SK-N-SH (cell line): ENCODE measurements around the gene ADAMTSL1. TPM values are rescaled to one million over a fixed set of nuclear protein-coding genes. Genes with fewer than 3 reads are reported as not detected.

Source experiments
- CTCF ChIA-PET: fragments of 300-600, 350-600 bp; formaldehyde crosslinking; extraction: SDS; loops from one replicate; lab custom pipeline; 2021; lab: Yijun Ruan, JAX
- POLR2A ChIA-PET: fragments of 350-600 bp; sonication (Branson Sonifier 250); formaldehyde crosslinking; extraction: SDS; loops from one replicate; lab custom pipeline; 2020; ENCODE audit warnings: antibody characterized with exemption, inconsistent platforms; lab: Yijun Ruan, JAX
- DNase-seq: peaks from one replicate; pipeline ENCODE4 v3.0.0; 2012
- H2AFZ ChIP-seq: fragments of 200-600 bp; sonication (generic); 2 replicates; pipeline ENCODE4 v1.8.1; 2016; ENCODE audit warnings: antibody characterized with exemption, mild to moderate bottlenecking, low read depth
- H3F3A ChIP-seq: fragments of 200-600 bp; sonication (generic); replicated peaks from 2 replicates; pipeline ENCODE3; 2016; ENCODE audit warnings: antibody characterized with exemption, mild to moderate bottlenecking; ENCODE audit not compliant: insufficient read depth
- H3K27ac ChIP-seq, 2 experiments: fragments of 200-500 bp in 1 of 2; fragments of 200-600 bp in 1 of 2; sonication (Bioruptor generic) in 1 of 2; sonication (generic), shearing (Covaris generic) in 1 of 2; 2 replicates each; pipeline versions ENCODE4 v1.5.1 to v1.6.1; 2014 to 2016; ENCODE audit warnings: low read depth in 2 of 2, inconsistent platforms in 1 of 2, low read length in 1 of 2, mild to moderate bottlenecking in 1 of 2, mixed read lengths in 1 of 2
- H3K27me3 ChIP-seq: fragments of 200-600 bp; sonication (generic), shearing (Covaris generic); 2 replicates; pipeline ENCODE4 v1.6.1; 2016; ENCODE audit warnings: mixed run types; ENCODE audit not compliant: insufficient read depth
- H3K36me3 ChIP-seq, 2 experiments: fragments of 200-500 bp in 1 of 2; fragments of 200-600 bp in 1 of 2; sonication (Bioruptor generic) in 1 of 2; sonication (generic) in 1 of 2; replicated peaks in 1 of 2; 2 replicates each; pipeline versions ENCODE3 to v1.5.1; 2014 to 2016; ENCODE audit warnings: low read length in 1 of 2, mild to moderate bottlenecking in 1 of 2; ENCODE audit not compliant: insufficient read depth in 2 of 2, control insufficient read depth in 1 of 2
- H3K4me1 ChIP-seq, 2 experiments: fragments of 200-500 bp in 1 of 2; fragments of 200-600 bp in 1 of 2; sonication (Bioruptor generic) in 1 of 2; sonication (generic), shearing (Covaris generic) in 1 of 2; 2 replicates each; pipeline versions ENCODE4 v1.5.1 to v1.6.1; 2014 to 2016; ENCODE audit warnings: low read depth in 1 of 2, low read length in 1 of 2, mixed run types in 1 of 2; ENCODE audit not compliant: insufficient read depth in 2 of 2, control insufficient read depth in 1 of 2
- H3K4me2 ChIP-seq: fragments of 200-600 bp; sonication (generic), shearing (Covaris generic); 2 replicates; pipeline ENCODE4 v1.6.1; 2017; ENCODE audit warnings: mixed run types
- H3K4me3 ChIP-seq, 2 experiments: fragments of 200-500 bp in 1 of 2; fragments of 200-600 bp in 1 of 2; sonication (Bioruptor generic) in 1 of 2; sonication (generic), shearing (Covaris generic) in 1 of 2; 2 replicates each; pipeline versions ENCODE4 v1.5.1 to v1.8.1; 2014 to 2016; ENCODE audit warnings: low read depth in 2 of 2, inconsistent platforms in 1 of 2, low read length in 1 of 2, mild to moderate bottlenecking in 1 of 2, mixed read lengths in 1 of 2, moderate library complexity in 1 of 2
- H3K79me2 ChIP-seq: fragments of 200-600 bp; sonication (generic); 2 replicates; pipeline ENCODE4 v1.8.1; 2017; ENCODE audit warnings: mild to moderate bottlenecking; ENCODE audit not compliant: insufficient read depth
- H3K9ac ChIP-seq: fragments of 200-600 bp; sonication (generic); 2 replicates; pipeline ENCODE4 v1.6.1; 2017; ENCODE audit warnings: mixed run types
- H3K9me2 ChIP-seq: fragments of 200-600 bp; sonication (generic); 2 replicates; pipeline ENCODE4 v1.6.1; 2017; ENCODE audit warnings: mixed run types
- H3K9me3 ChIP-seq: fragments of 200-600 bp; sonication (generic); 2 replicates; pipeline ENCODE4 v1.6.1; 2017; ENCODE audit warnings: mixed run types, mild to moderate bottlenecking, moderate library complexity
- H4K20me1 ChIP-seq: fragments of 200-600 bp; sonication (generic); 2 replicates; pipeline ENCODE4 v1.6.1; 2017; ENCODE audit warnings: mild to moderate bottlenecking, mixed run types; ENCODE audit not compliant: insufficient read depth
- CHD2 ChIP-seq: fragments of 150-350 bp; IDR thresholded peaks from 2 replicates; pipeline ENCODE4 v1.6.1; 2018; ENCODE audit warnings: low read length; ENCODE audit not compliant: partially characterized antibody
- CTCF ChIP-seq: fragments of 200-600 bp; sonication (generic); IDR thresholded peaks from 2 replicates; pipeline ENCODE4 v1.6.1; 2017; ENCODE audit warnings: antibody characterized with exemption, mild to moderate bottlenecking, moderate library complexity
- FOXJ3 ChIP-seq: sonication (generic); formaldehyde crosslinking; IDR thresholded peaks from 2 replicates; pipeline ENCODE4 v1.5.1; 2020; ENCODE audit warnings: mild to moderate bottlenecking, missing genetic modification reagents
- FOXM1 ChIP-seq: IDR thresholded peaks from 2 replicates; pipeline ENCODE4 v1.4.0; 2012; ENCODE audit warnings: low read depth, mild to moderate bottlenecking
- GABPA ChIP-seq: IDR thresholded peaks from 2 replicates; pipeline ENCODE4 v1.4.0; 2012; ENCODE audit warnings: low read depth, mild to moderate bottlenecking
- GATA2 ChIP-seq: sonication (generic); formaldehyde crosslinking; IDR thresholded peaks from 2 replicates; pipeline ENCODE4 v1.5.0; 2020; ENCODE audit warnings: mild to moderate bottlenecking, missing genetic modification reagents
- IRF3 ChIP-seq: fragments of 150-350 bp; IDR thresholded peaks from 2 replicates; pipeline ENCODE4 v1.6.1; 2016; ENCODE audit warnings: mild to moderate bottlenecking, low read depth, low read length
- MEF2A ChIP-seq: IDR thresholded peaks from 2 replicates; pipeline ENCODE4 v1.4.0; 2012; ENCODE audit warnings: low read depth, borderline replicate concordance
- MXI1 ChIP-seq: IDR thresholded peaks from 2 replicates; pipeline ENCODE4 v1.6.1; 2012; ENCODE audit warnings: mild to moderate bottlenecking, low read depth, low read length, improper control_type of control experiment
- PBX3 ChIP-seq: IDR thresholded peaks from 2 replicates; pipeline ENCODE4; 2012
- RAD21 ChIP-seq: IDR thresholded peaks from 2 replicates; pipeline ENCODE4 v1.6.1; 2012; ENCODE audit warnings: mild to moderate bottlenecking, low read length
- RCOR1 ChIP-seq: fragments of 150-350 bp; IDR thresholded peaks from 2 replicates; pipeline ENCODE4 v1.6.1; 2017; ENCODE audit warnings: antibody characterized with exemption, low read length
- RFX5 ChIP-seq: IDR thresholded peaks from 2 replicates; pipeline ENCODE4 v1.6.1; 2012; ENCODE audit warnings: mild to moderate bottlenecking, improper control_type of control experiment, low read length
- RXRA ChIP-seq: IDR thresholded peaks from 2 replicates; pipeline ENCODE4 v1.4.0; 2012; ENCODE audit warnings: low read depth, mild to moderate bottlenecking, borderline replicate concordance
- SIN3A ChIP-seq: IDR thresholded peaks from 2 replicates; pipeline ENCODE4 v1.6.1; 2012; ENCODE audit warnings: low read depth, mild to moderate bottlenecking, low read length, moderate library complexity, borderline replicate concordance
- SMC3 ChIP-seq: IDR thresholded peaks from 2 replicates; pipeline ENCODE4 v1.6.1; 2012; ENCODE audit warnings: low read depth, low read length, improper control_type of control experiment
- TAF1 ChIP-seq: IDR thresholded peaks from 2 replicates; pipeline ENCODE4 v1.6.1; 2012; ENCODE audit warnings: low read depth, mild to moderate bottlenecking, low read length, moderate library complexity, borderline replicate concordance
- TCF12 ChIP-seq: IDR thresholded peaks from 2 replicates; pipeline ENCODE4 v1.4.0; 2012
- USF1 ChIP-seq: IDR thresholded peaks from 2 replicates; pipeline ENCODE4 v1.4.0; 2012; ENCODE audit warnings: low read depth, borderline replicate concordance
- ZBTB33 ChIP-seq: IDR thresholded peaks from 2 replicates; pipeline ENCODE4 v1.4.0; 2012; ENCODE audit warnings: low read depth, borderline replicate concordance
- WGBS: methylation state at CpG from one replicate; pipeline ENCODE4 v1.1.6; 2017; ENCODE audit warnings: low lambda C conversion rate; 5-methylcytosine and 5-hydroxymethylcytosine counted together
- polyA plus RNA-seq, 3 experiments: library from polyadenylated mRNA; depleted of rRNA; stranded (reverse); fragments of >200 nt; gene quantifications; 2 replicates each; pipeline ENCODE4 v1.2.3, GENCODE V29; 2012

Gene ADAMTSL1
- polyA plus RNA-seq, 1 of the 3 experiments (the other 2 are of a cell fraction): 114 TPM

GRCh38 chr9:18745710-18746109, 271.8 kb downstream of the ADAMTSL1 start (continued):
- TF ChIP-seq SIN3A (no peak), FOXJ3 (CRISPR knock-in tag) (no peak), TCF12 (no peak)

- no peak overlapping the region for H3K9ac ChIP-seq
- no peak overlapping the region for H3K4me2 ChIP-seq
- peaks cover 3 to 22% of the 10 kb centered on the region in 2 experiments for H3K36me3 ChIP-seq
- H3K4me1 ChIP-seq: no peaks in the 10 kb centered on the region; a peak in 1 of 4 replicates
- H3K27me3 ChIP-seq: no peaks in the 10 kb centered on the region
- no peaks in the 10 kb centered on the region for H3K79me2 ChIP-seq
- no peak overlapping the region for H2AFZ ChIP-seq
- H3K9me3 ChIP-seq: no peaks in the 10 kb centered on the region
- ChIA-PET CTCF (interaction anchor here (1.1 to 1.8 kb wide), 3 partner anchors 14 to 120 kb away, joined by 3 to 4 read pairs (median 3); no protein-coding TSS in a partner anchor), POLR2A (no interaction called here)
- no peak overlapping the region for H3K27ac ChIP-seq
- H4K20me1 ChIP-seq: no peaks in the 10 kb centered on the region
- DNase-seq: no peak
- 71% methylated on average over 1 of the region's 1 CpG for WGBS
- TF ChIP-seq GATA2 (CRISPR knock-in tag) (no peak), MEF2A (no peak), ZBTB33 (no peak), FOXM1 (no peak), PBX3 (no peak), CHD2 (no peak), RCOR1 (no peak), TCF12 (no peak), RXRA (no peak)
- no peaks in the 10 kb centered on the region for H3F3A ChIP-seq
- no peaks in the 10 kb centered on the region for H3K9me2 ChIP-seq
- H3K4me3 ChIP-seq: no peak overlapping the region
Measured at GRCh38 chr9:18746631-18747030, 272.7 kb downstream of the ADAMTSL1 start.

GRCh38 chr9:18747595-18747994, 273.6 kb downstream of the ADAMTSL1 start:
- Histone ChIP-seq H3K9ac (no peak overlapping the region), H3F3A (no peaks in the 10 kb centered on the region), H3K9me3 (no peaks in the 10 kb centered on the region), H3K36me3 (peaks cover 3 to 20% of the 10 kb centered on the region in 2 experiments), H3K4me1 (no peaks in the 10 kb centered on the region; a peak in 1 of 4 replicates), H2AFZ (no peak overlapping the region), H3K4me2 (no peak overlapping the region), H3K79me2 (no peaks in the 10 kb centered on the region), H4K20me1 (no peaks in the 10 kb centered on the region), H3K27ac (no peak overlapping the region), H3K4me3 (no peak overlapping the region), H3K9me2 (no peaks in the 10 kb centered on the region), H3K27me3 (no peaks in the 10 kb centered on the region)
- ChIA-PET POLR2A (no interaction called here), CTCF (interaction anchor here (0.7 to 1.8 kb wide), 5 partner anchors 15 to 281 kb away, joined by 3 to 4 read pairs (median 3); no protein-coding TSS in a partner anchor)
- WGBS: 89% methylated on average over 3 of the region's 3 CpGs
- no peak for DNase-seq
- no peak for TF ChIP-seq RFX5
- no peak for TF ChIP-seq TAF1
- no peak for TF ChIP-seq RAD21
- TF ChIP-seq IRF3: no peak
- no peak for TF ChIP-seq MXI1
- TF ChIP-seq USF1: no peak
- TF ChIP-seq CTCF: no peak
- TF ChIP-seq CHD2: no peak
- no peak for TF ChIP-seq SMC3
- no peak for TF ChIP-seq TCF12
- TF ChIP-seq GABPA: no peak
